Measurements from ENCODE around the gene GPR55. TPM values are rescaled to one million over a fixed set of nuclear protein-coding genes. Genes with fewer than 3 reads are reported as not detected.
"Not testable (repeated sequence)": the region's sequence is repeated elsewhere in the genome, so short reads cannot be mapped to it uniquely, and the experiment has no call there.

GPR55 gene
- total RNA-seq = not detected in 2 replicates

- DNase-seq (ENCODE audit: low read depth, low spot score) = no peak
Observed at GRCh38 chr2:230924470-230925341, at the start of gene GPR55. Gene GPR55, minus strand, starts transcription at chr2:230925242. Its CDS starts 14,280 bp downstream, at chr2:230910962.

- DNase-seq (ENCODE audit: low read depth, low spot score) = no peak
Observed at GRCh38 chr2:230974096-230974913, 49.3 kb upstream of the GPR55 start.

GRCh38 chr2:230972046-230972445 is 47.0 kb upstream of the GPR55 start:
- DNase-seq (ENCODE audit: low read depth, low spot score) = no peak

GRCh38 chr2:230969659-230970015 is 44.6 kb upstream of the GPR55 start:
- no peak for DNase-seq (ENCODE audit: low read depth, low spot score)

GRCh38 chr2:230968921-230969658 is 44.0 kb upstream of the GPR55 start:
- DNase-seq (ENCODE audit: low read depth, low spot score) = no peak

- not testable (repeated sequence) for DNase-seq (ENCODE audit: low read depth, low spot score)
Observed at GRCh38 chr2:230968314-230968713, 43.3 kb upstream of the GPR55 start.

- DNase-seq (ENCODE audit: low read depth, low spot score) = no peak
Observed at GRCh38 chr2:230967113-230967512, 42.1 kb upstream of the GPR55 start.

GRCh38 chr2:230964136-230964730 is 39.2 kb upstream of the GPR55 start:
- no peak for DNase-seq (ENCODE audit: low read depth, low spot score)

GRCh38 chr2:230961091-230961491 is 36.0 kb upstream of the GPR55 start:
- DNase-seq (ENCODE audit: low read depth, low spot score) = no peak

- no peak for DNase-seq (ENCODE audit: low read depth, low spot score)
Observed at GRCh38 chr2:230960026-230960425, 35.0 kb upstream of the GPR55 start.

GRCh38 chr2:230958820-230959756 is 34.0 kb upstream of the GPR55 start:
- DNase-seq (ENCODE audit: low read depth, low spot score) = no peak

- no peak for DNase-seq (ENCODE audit: low read depth, low spot score)
Observed at GRCh38 chr2:230957756-230958391, 32.8 kb upstream of the GPR55 start.

- no peak for DNase-seq (ENCODE audit: low read depth, low spot score)
Observed at GRCh38 chr2:230956827-230957755, 32.0 kb upstream of the GPR55 start.

- DNase-seq (ENCODE audit: low read depth, low spot score) = no peak
Observed at GRCh38 chr2:230955163-230955737, 30.2 kb upstream of the GPR55 start.

- DNase-seq (ENCODE audit: low read depth, low spot score) = no peak
Observed at GRCh38 chr2:230954746-230955145, 29.7 kb upstream of the GPR55 start.

GRCh38 chr2:230953845-230954244 is 28.8 kb upstream of the GPR55 start:
- DNase-seq (ENCODE audit: low read depth, low spot score) = no peak

GRCh38 chr2:230952226-230952956 is 27.3 kb upstream of the GPR55 start:
- no peak for DNase-seq (ENCODE audit: low read depth, low spot score)

GRCh38 chr2:230951396-230951795 is 26.4 kb upstream of the GPR55 start:
- no peak for DNase-seq (ENCODE audit: low read depth, low spot score)

Data from pulmonary artery endothelial cell (primary cell).